ENCODE data around the gene PACSIN2.

Gene PACSIN2

DNA sequence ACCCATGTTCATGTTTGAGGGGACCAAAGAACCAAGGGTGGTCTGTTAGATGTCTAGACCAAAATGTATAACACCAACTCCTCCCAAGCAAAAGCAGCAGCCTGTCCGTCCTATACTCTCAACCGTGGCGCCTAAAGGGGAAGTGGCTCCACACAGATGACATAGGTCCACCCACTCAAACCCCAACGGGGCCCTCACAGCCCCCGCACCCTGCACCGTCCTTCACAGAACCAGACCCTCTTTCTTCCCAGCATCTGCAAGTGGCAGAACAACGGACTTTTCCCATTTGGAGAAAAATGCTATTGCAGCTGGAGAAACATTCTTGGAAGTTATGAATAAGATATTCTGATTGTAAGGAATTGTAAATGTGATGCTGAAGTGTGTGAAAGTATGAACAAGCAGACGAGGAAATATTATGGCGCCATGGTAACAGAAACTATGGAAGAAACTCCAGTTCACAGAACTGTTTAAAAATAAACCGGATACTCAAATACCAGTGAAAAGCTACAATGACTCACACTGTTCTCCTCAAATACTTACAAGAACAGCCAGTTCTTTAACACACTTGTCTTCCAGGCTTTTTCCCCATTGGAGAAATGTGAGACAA is 81.4 kb downstream of the PACSIN2 start:
- H3K9ac ChIP-seq (ENCODE audit: low read depth, low read length): no peak overlapping the region
- peaks cover 4% of the 10 kb centered on the region; the same call in 1 of the 2 replicates for H3K4me1 ChIP-seq (ENCODE audit: control insufficient read depth, insufficient read depth, low read length)
- no peaks in the 10 kb centered on the region for H3K36me3 ChIP-seq (ENCODE audit: control insufficient read depth, insufficient read depth, low read length)
- H3K27ac ChIP-seq (ENCODE audit: low read depth, low read length): peak overlapping the region; percentile 3
- H3K27me3 ChIP-seq (ENCODE audit: control insufficient read depth, insufficient read depth, low read length): no peaks in the 10 kb centered on the region
- no peaks in the 10 kb centered on the region for H3K9me3 ChIP-seq (ENCODE audit: control insufficient read depth, insufficient read depth, low read length)
- H3K4me3 ChIP-seq (ENCODE audit: low read depth, low read length): no peak overlapping the region

DNA sequence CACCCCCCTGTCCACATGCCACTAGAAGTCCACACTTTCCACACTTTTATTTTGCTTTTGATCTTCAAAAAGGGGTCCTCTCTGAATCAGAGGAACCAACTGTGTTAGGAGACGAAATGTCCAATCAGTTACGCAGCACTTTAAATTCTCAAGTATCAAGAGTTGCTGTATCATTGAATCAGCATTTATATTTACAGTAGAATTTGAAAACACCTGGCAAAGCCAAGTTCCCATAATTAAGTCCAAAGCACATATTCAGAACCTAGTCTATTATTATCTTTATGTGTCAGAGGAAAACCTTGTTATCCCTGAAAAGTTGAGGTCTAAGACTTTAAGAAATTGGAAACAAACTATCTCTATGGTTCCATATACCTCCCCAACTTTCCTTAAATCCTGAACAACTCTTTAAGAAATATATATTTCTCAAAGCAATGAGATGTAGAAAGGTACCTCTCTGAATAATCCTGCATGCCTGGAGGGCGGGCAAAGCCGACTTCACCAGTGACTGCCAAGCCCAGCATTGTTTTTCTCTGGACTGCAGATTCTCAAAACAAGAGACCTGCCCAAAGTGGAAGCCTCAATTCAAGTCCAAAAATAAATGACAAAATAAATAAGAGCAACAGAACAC is 82.0 kb downstream of the PACSIN2 start:
- no peak overlapping the region for H3K4me3 ChIP-seq (ENCODE audit: low read depth, low read length)
- no peak overlapping the region for H3K27ac ChIP-seq (ENCODE audit: low read depth, low read length)
- H3K9me3 ChIP-seq (ENCODE audit: control insufficient read depth, insufficient read depth, low read length): no peaks in the 10 kb centered on the region
- H3K27me3 ChIP-seq (ENCODE audit: control insufficient read depth, insufficient read depth, low read length): no peaks in the 10 kb centered on the region
- no peaks in the 10 kb centered on the region for H3K36me3 ChIP-seq (ENCODE audit: control insufficient read depth, insufficient read depth, low read length)
- H3K9ac ChIP-seq (ENCODE audit: low read depth, low read length): no peak overlapping the region
- peaks cover 4% of the 10 kb centered on the region; the same call in 1 of the 2 replicates for H3K4me1 ChIP-seq (ENCODE audit: control insufficient read depth, insufficient read depth, low read length)

DNA sequence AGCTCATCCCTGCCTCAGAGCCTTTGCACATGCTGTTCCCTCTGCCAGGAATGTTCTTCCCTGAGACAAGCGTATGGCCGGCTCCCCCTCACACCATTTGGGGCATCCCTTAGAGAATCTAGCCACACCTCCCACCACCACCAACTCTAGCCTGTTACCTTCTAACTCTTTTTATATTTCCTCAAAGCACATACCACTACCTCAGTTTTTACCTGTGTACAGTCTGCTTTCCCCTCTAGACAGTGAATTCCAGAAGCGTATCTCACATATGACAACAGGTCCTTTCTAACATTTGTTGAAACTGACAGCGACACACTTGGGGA is 82.8 kb downstream of the PACSIN2 start:
- Histone ChIP-seq H3K27me3 (ENCODE audit: control insufficient read depth, insufficient read depth, low read length) (no peaks in the 10 kb centered on the region), H3K27ac (ENCODE audit: low read depth, low read length) (no peak overlapping the region), H3K4me1 (ENCODE audit: control insufficient read depth, insufficient read depth, low read length) (peaks cover 4% of the 10 kb centered on the region; the same call in 1 of the 2 replicates), H3K9ac (ENCODE audit: low read depth, low read length) (no peak overlapping the region), H3K9me3 (ENCODE audit: control insufficient read depth, insufficient read depth, low read length) (no peaks in the 10 kb centered on the region), H3K4me3 (ENCODE audit: low read depth, low read length) (no peak overlapping the region), H3K36me3 (ENCODE audit: control insufficient read depth, insufficient read depth, low read length) (no peaks in the 10 kb centered on the region)

DNA sequence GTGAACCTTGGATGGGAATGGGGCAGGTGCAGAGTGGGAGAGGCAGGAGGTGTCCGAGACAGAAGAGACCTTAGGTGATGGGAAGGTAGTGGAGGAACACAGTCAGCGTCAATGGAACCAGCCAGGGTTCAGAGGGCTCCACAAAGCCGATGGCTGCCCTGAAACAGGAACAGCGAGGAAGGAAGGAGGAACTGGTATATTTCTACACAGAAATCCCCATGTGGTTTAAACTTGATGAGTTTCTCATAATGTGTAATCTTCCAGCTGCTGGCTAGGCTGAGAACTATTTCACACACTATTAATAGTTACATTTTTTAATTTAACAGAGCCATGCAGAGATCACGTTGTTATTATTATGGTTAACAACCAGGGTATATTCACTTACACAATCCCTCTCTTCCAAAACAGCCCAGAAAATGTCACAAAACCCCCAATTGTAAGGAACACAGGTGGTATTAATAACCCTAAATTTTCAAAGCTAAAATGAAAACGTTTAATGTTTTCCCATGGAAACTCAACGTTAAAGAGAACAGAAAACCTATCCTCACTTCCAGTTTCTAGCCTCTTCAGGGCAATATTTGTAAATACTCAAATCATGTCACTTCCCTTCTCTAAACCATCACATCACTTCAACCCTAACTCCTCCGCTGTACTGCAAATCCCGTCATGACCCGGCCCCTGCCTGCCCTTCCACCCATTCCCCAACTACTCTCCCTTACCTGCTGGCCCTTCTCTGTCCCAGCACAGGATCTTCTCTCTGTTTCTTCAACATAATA is 83.3 kb downstream of the PACSIN2 start:
- Histone ChIP-seq H3K36me3 (ENCODE audit: control insufficient read depth, insufficient read depth, low read length) (no peaks in the 10 kb centered on the region), H3K9ac (ENCODE audit: low read depth, low read length) (no peak overlapping the region), H3K27ac (ENCODE audit: low read depth, low read length) (no peak overlapping the region), H3K9me3 (ENCODE audit: control insufficient read depth, insufficient read depth, low read length) (no peaks in the 10 kb centered on the region), H3K27me3 (ENCODE audit: control insufficient read depth, insufficient read depth, low read length) (no peaks in the 10 kb centered on the region), H3K4me3 (ENCODE audit: low read depth, low read length) (no peak overlapping the region), H3K4me1 (ENCODE audit: control insufficient read depth, insufficient read depth, low read length) (peaks cover 4% of the 10 kb centered on the region; the same call in 1 of the 2 replicates)

DNA sequence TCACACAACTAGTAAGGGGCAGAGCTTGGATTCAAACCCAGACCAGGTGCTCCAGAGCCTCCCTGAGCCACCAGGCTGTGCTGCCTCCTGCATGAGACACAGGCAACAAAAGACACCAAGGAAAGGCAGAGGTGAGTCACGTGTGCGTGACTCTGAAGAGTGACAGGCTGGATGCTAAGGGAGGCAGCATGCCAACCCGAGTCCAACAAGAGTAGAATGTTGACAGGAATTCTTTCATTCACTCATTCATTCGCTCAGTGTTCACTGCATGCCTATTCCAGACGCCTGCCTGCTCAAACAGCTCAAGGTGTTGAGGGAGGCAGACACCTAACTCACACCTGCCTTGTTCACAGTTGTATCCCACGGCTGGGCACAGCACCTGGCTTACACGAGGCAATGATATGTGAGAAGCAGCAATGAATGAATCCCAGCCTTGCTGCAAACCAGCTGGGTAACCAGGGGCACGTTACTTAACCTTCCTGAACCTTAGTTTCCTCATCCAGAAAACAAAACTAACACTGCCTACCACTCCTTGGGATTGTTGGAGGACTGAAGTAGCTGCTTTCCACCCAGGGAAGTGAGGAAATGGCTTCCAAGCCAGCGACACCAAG is 84.0 kb downstream of the PACSIN2 start:
- H3K27ac ChIP-seq (ENCODE audit: low read depth, low read length): no peak overlapping the region

DNA sequence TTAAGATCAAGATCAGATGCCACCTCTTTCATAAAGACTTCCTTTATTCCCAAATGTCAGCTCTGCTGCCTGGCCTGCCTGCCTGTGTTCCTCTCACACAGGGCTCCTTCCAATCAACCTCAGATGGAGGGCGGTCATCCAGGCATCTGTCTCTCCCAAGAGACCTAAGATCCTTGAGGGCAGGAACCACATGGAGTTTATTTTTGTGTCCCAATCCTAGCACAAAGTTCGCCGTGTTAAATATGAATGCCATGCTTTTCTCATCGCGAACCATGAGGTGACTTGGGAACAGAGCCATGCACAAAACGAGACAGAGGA is 85.2 kb downstream of the PACSIN2 start:
- H3K4me3 ChIP-seq (ENCODE audit: low read depth, low read length): no peak overlapping the region
- H3K36me3 ChIP-seq (ENCODE audit: control insufficient read depth, insufficient read depth, low read length): no peaks in the 10 kb centered on the region
- H3K9ac ChIP-seq (ENCODE audit: low read depth, low read length): no peak overlapping the region
- no peak overlapping the region for H3K27ac ChIP-seq (ENCODE audit: low read depth, low read length)
- H3K4me1 ChIP-seq (ENCODE audit: control insufficient read depth, insufficient read depth, low read length): peaks cover 4% of the 10 kb centered on the region; the same call in 1 of the 2 replicates
- H3K9me3 ChIP-seq (ENCODE audit: control insufficient read depth, insufficient read depth, low read length): no peaks in the 10 kb centered on the region
- no peaks in the 10 kb centered on the region for H3K27me3 ChIP-seq (ENCODE audit: control insufficient read depth, insufficient read depth, low read length)

More for the DNA sequence above, 84.0 kb downstream of the PACSIN2 start:
- Histone ChIP-seq H3K4me1 (ENCODE audit: control insufficient read depth, insufficient read depth, low read length) (peaks cover 4% of the 10 kb centered on the region; the same call in 1 of the 2 replicates), H3K9ac (ENCODE audit: low read depth, low read length) (no peak overlapping the region), H3K9me3 (ENCODE audit: control insufficient read depth, insufficient read depth, low read length) (no peaks in the 10 kb centered on the region), H3K4me3 (ENCODE audit: low read depth, low read length) (no peak overlapping the region), H3K27me3 (ENCODE audit: control insufficient read depth, insufficient read depth, low read length) (no peaks in the 10 kb centered on the region), H3K36me3 (ENCODE audit: control insufficient read depth, insufficient read depth, low read length) (no peaks in the 10 kb centered on the region)

DNA sequence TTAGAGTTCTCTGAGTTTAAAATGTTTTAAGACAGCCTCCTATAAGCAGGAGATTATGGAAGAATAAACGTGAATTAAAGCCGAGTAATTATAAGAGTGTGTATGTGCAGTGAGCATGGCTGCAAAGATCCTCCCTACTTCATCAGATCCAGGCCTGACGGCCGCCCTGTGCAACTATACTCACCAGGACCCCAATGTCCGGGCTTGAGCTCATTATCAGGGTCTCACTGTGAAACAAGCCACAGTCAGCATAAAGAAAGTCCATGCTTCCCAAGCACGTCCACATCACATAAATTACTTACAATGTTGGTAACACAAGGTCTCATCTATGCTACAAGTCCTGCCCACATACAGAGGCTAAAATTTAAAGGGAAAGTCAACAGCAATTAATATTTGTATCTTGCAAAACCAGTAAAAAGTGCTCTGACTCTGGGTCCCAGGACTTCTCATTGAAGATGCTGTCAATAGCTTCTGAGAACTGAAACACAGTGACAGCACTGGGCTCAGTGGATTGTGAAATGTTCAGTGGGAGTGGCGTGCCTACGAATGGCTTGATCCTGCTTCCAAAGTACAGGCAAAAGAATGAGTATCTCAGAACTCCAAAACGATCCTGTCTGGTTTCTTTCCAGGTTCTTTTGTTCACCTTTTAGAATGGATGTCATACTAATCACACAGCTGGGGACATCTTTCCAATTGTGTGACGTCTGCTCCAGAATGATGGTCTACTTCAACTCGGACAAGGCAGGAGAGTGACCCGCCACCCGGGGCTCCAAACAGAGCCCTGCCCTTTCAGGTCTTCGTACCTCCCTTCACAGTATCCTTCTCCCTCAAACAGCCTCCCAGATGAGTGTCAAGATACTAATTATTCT is 85.7 kb downstream of the PACSIN2 start:
- H3K27me3 ChIP-seq (ENCODE audit: control insufficient read depth, insufficient read depth, low read length): no peaks in the 10 kb centered on the region
- H3K27ac ChIP-seq (ENCODE audit: low read depth, low read length): no peak overlapping the region
- no peaks in the 10 kb centered on the region for H3K9me3 ChIP-seq (ENCODE audit: control insufficient read depth, insufficient read depth, low read length)
- no peak overlapping the region for H3K9ac ChIP-seq (ENCODE audit: low read depth, low read length)
- no peaks in the 10 kb centered on the region for H3K36me3 ChIP-seq (ENCODE audit: control insufficient read depth, insufficient read depth, low read length)
- H3K4me1 ChIP-seq (ENCODE audit: control insufficient read depth, insufficient read depth, low read length): peaks cover 4% of the 10 kb centered on the region; the same call in 1 of the 2 replicates
- H3K4me3 ChIP-seq (ENCODE audit: low read depth, low read length): no peak overlapping the region

DNA sequence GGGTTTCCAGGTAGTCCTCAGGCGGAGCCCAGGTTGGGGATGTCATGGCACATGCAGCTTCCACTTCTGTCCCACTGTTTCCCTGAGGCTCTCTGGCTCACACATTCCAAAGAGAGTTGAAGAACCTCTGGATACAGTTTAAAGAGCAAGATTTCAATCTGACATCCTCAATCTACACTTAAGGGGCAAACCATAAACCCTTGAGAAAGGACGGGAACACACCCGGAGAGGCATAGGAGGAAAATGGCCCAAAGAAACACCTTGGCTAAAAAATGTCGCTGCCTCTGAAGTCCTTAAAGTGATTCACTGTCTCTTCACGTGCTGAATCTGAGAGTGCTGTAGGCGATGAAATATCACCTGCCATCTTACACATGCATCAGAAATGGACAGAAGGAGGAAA is 87.0 kb downstream of the PACSIN2 start:
- peaks cover 1% of the 10 kb centered on the region; the same call in 1 of the 2 replicates for H3K4me1 ChIP-seq (ENCODE audit: control insufficient read depth, insufficient read depth, low read length)
- no peaks in the 10 kb centered on the region for H3K27me3 ChIP-seq (ENCODE audit: control insufficient read depth, insufficient read depth, low read length)
- H3K27ac ChIP-seq (ENCODE audit: low read depth, low read length): no peak overlapping the region
- H3K4me3 ChIP-seq (ENCODE audit: low read depth, low read length): no peak overlapping the region
- H3K9ac ChIP-seq (ENCODE audit: low read depth, low read length): no peak overlapping the region
- H3K36me3 ChIP-seq (ENCODE audit: control insufficient read depth, insufficient read depth, low read length): no peaks in the 10 kb centered on the region
- no peaks in the 10 kb centered on the region for H3K9me3 ChIP-seq (ENCODE audit: control insufficient read depth, insufficient read depth, low read length)

DNA sequence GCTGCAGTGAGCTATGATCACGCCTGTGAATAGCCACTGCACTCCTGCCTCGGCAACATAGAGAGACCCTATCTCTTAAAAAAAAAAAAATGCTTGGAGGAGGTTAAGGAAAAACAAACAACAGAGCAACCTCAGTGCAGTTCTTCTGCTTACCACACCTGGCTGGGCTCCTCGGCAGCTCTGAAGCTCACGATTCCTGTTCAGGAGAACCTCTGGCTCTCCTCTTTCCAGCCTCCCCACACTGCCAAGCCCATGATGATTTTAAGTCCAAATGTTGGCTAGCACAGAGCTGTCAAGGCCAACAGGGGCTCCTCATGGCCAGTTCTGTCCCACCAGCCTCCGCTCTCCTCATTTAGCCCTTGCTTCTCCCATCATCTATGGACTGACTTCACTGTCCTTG is 88.2 kb downstream of the PACSIN2 start:
- no peak overlapping the region for H3K4me3 ChIP-seq (ENCODE audit: low read depth, low read length)
- no peaks in the 10 kb centered on the region for H3K9me3 ChIP-seq (ENCODE audit: control insufficient read depth, insufficient read depth, low read length)
- peaks cover 9% of the 10 kb centered on the region; the same call in 1 of the 2 replicates for H3K4me1 ChIP-seq (ENCODE audit: control insufficient read depth, insufficient read depth, low read length)
- H3K36me3 ChIP-seq (ENCODE audit: control insufficient read depth, insufficient read depth, low read length): no peaks in the 10 kb centered on the region
- no peak overlapping the region for H3K27ac ChIP-seq (ENCODE audit: low read depth, low read length)
- H3K27me3 ChIP-seq (ENCODE audit: control insufficient read depth, insufficient read depth, low read length): no peaks in the 10 kb centered on the region
- no peak overlapping the region for H3K9ac ChIP-seq (ENCODE audit: low read depth, low read length)

DNA sequence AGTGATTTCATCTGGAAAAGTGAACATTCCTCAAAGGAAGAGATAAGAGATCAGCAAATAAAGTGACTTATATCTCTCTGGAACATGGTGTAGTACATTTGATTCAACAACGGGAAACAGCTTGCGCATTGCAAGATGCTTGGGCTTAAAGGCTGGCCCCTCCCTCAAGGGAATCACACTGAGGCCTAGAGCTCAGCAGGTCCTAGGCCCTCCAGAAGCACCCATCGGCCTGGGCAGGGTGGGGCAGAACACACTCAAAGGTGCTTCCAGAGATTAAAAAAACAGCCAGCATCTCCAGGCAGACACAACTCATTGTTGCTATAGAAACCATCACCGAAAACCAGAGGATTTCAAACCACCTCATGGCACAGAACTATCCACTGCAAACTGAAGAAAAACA is 88.8 kb downstream of the PACSIN2 start:
- Histone ChIP-seq H3K4me1 (ENCODE audit: control insufficient read depth, insufficient read depth, low read length) (peaks cover 9% of the 10 kb centered on the region; the same call in 1 of the 2 replicates), H3K4me3 (ENCODE audit: low read depth, low read length) (no peak overlapping the region), H3K27me3 (ENCODE audit: control insufficient read depth, insufficient read depth, low read length) (no peaks in the 10 kb centered on the region), H3K9ac (ENCODE audit: low read depth, low read length) (no peak overlapping the region), H3K9me3 (ENCODE audit: control insufficient read depth, insufficient read depth, low read length) (no peaks in the 10 kb centered on the region), H3K36me3 (ENCODE audit: control insufficient read depth, insufficient read depth, low read length) (no peaks in the 10 kb centered on the region), H3K27ac (ENCODE audit: low read depth, low read length) (no peak overlapping the region)

Data from HUES48 (cell line).